ENCODE results near the gene TREH.
A peak's percentile ranks its signal among the peaks of the same experiment; 100 is the strongest.

TREH gene

GRCh38 chr11:118662401-118663271 is 16.8 kb downstream of the TREH start:
- DNase-seq, result no peak

- no peak for DNase-seq
Measured at GRCh38 chr11:118661425-118662301, 17.8 kb downstream of the TREH start.

- DNase-seq, result no peak
Measured at GRCh38 chr11:118660681-118661424, 18.6 kb downstream of the TREH start.

GRCh38 chr11:118659953-118660680 is 19.3 kb downstream of the TREH start:
- no peak for DNase-seq

- DNase-seq, result peak; percentile 93
Measured at GRCh38 chr11:118659314-118659952, 20.0 kb downstream of the TREH start.

GRCh38 chr11:118658429-118659313 is 20.8 kb downstream of the TREH start:
- DNase-seq, result peak; percentile 49

GRCh38 chr11:118657709-118658428 is 21.6 kb downstream of the TREH start:
- DNase-seq, result peak; percentile 24

- DNase-seq, result peak; percentile 9
Measured at GRCh38 chr11:118657238-118657637, 22.2 kb downstream of the TREH start.

- DNase-seq, result peak; percentile 12
Measured at GRCh38 chr11:118656563-118657165, 22.8 kb downstream of the TREH start.

GRCh38 chr11:118655486-118656190 is 23.8 kb downstream of the TREH start:
- no peak for DNase-seq

GRCh38 chr11:118653684-118654390 is 25.6 kb downstream of the TREH start:
- no peak for DNase-seq

GRCh38 chr11:118652681-118653181 is 26.7 kb downstream of the TREH start:
- no peak for DNase-seq

GRCh38 chr11:118651820-118652219 is 27.6 kb downstream of the TREH start:
- DNase-seq, result no peak

- no peak for DNase-seq
Measured at GRCh38 chr11:118650366-118650765, 29.1 kb downstream of the TREH start.

GRCh38 chr11:118649941-118650340 is 29.5 kb downstream of the TREH start:
- DNase-seq, result peak; percentile 12

- DNase-seq, result peak; percentile 7
Measured at GRCh38 chr11:118648291-118648690, 31.2 kb downstream of the TREH start.

GRCh38 chr11:118646393-118646792 is 33.1 kb downstream of the TREH start:
- peak; percentile 14 for DNase-seq

Measured in femur (tissue), 1 donor.